Tibial nerve (tissue), 4 donors: ENCODE data around the gene UTP3. TPM values are rescaled to one million over a fixed set of nuclear protein-coding genes. Genes with fewer than 3 reads are reported as not detected.
"Not testable (repeated sequence)": the region's sequence is repeated elsewhere in the genome, so short reads cannot be mapped to it uniquely, and the experiment has no call there.

ENCODE experiments used
- DNase-seq, 2 donors: peaks; one replicate each; pipeline ENCODE4 v3.0.0-alpha.2; 2019; ENCODE audit warnings: low spot score in 2 of 2
- H3K27ac ChIP-seq, 4 donors: fragments of 200-600 bp; sonication (generic) in 3 of 4; one replicate each; pipeline ENCODE4 v1.5.1; 2017 to 2019; ENCODE audit warnings: mild to moderate bottlenecking in 1 of 4
- H3K27me3 ChIP-seq, 2 donors: fragments of 200-600 bp; sonication (generic) in 1 of 2; one replicate each; pipeline versions ENCODE4 v1.5.1 to v1.6.0; 2017 to 2019
- H3K36me3 ChIP-seq, 3 donors: fragments of 200-600 bp; sonication (generic); one replicate each; pipeline ENCODE4 v1.5.1; 2018 to 2019
- H3K4me1 ChIP-seq, 4 donors: fragments of 200-600 bp; sonication (generic) in 3 of 4; one replicate each; pipeline ENCODE4 v1.5.1; 2017 to 2019
- H3K4me3 ChIP-seq, 4 donors: fragments of 200-600 bp; sonication (generic) in 3 of 4; one replicate each; pipeline ENCODE4 v1.5.1; 2017 to 2019; ENCODE audit warnings: mild to moderate bottlenecking in 1 of 4, moderate library complexity in 1 of 4
- H3K9me3 ChIP-seq, 4 donors: fragments of 200-600 bp; sonication (generic) in 3 of 4; one replicate each; pipeline ENCODE4 v1.5.1; 2017 to 2019
- CTCF ChIP-seq, 5 experiments: fragments of 200-600 bp in 3 of 5; fragments of 450-650 bp in 2 of 5; sonication (generic) in 3 of 5; IDR thresholded peaks; one replicate each; pipeline ENCODE4 v1.5.1; 2016 to 2019; ENCODE audit warnings: antibody characterized with exemption in 5 of 5, mild to moderate bottlenecking in 3 of 5, moderate library complexity in 2 of 5
- EP300 ChIP-seq, 2 donors: sonication (generic); formaldehyde crosslinking; IDR thresholded peaks; one replicate each; pipeline ENCODE4 v1.6.1; 2017; ENCODE audit warnings: antibody characterized with exemption in 2 of 2, mild to moderate bottlenecking in 1 of 2
- POLR2A ChIP-seq, 2 donors: fragments of 450-650 bp; IDR thresholded peaks; one replicate each; pipeline ENCODE4 v1.6.1; 2017; ENCODE audit warnings: antibody characterized with exemption in 2 of 2, mild to moderate bottlenecking in 2 of 2, moderate library complexity in 2 of 2
- WGBS, 2 donors: methylation state at CpG; one replicate each; pipeline ENCODE4 v1.1.5; 2018; 5-methylcytosine and 5-hydroxymethylcytosine counted together
- total RNA-seq, 4 donors: library from RNA; depleted of rRNA; stranded (reverse); fragments of >200 nt; gene quantifications; one replicate each; pipeline ENCODE4 v1.1.0, GENCODE V29; 2016

Gene UTP3
- total RNA-seq, 4 donors from 2014 or later, result 14.3 to 19.4 (median 17.0) TPM

GRCh38 chr4:70691661-70692060 lies 3.3 kb downstream of the UTP3 start:
- Histone ChIP-seq H3K36me3 (peaks cover 0 to 34% (median 0%) of the 10 kb centered on the region in 3 donors), H3K4me3 (no peak overlapping the region), H3K27ac (no peak overlapping the region), H3K9me3 (no peaks in the 10 kb centered on the region), H3K27me3 (no peaks in the 10 kb centered on the region), H3K4me1 (peaks cover 0 to 45% (median 20%) of the 10 kb centered on the region in 4 donors)
- no peak for DNase-seq
- WGBS, 2 donors, result 68 to 89% methylated on average over 1 of the region's 1 CpG
- TF ChIP-seq CTCF (IDR thresholded peaks at IDR 0.05), result no peak
- no peak for TF ChIP-seq POLR2A (IDR thresholded peaks at IDR 0.05)
- no peak for TF ChIP-seq EP300 (IDR thresholded peaks at IDR 0.05)

- H3K27ac ChIP-seq, H3K9me3 ChIP-seq, H3K4me3 ChIP-seq, H3K27me3 ChIP-seq, DNase-seq: not testable (repeated sequence)
- H3K4me1 ChIP-seq, result peaks cover 0 to 31% (median 11%) of the 10 kb centered on the region in 4 donors
- peaks cover 0 to 34% (median 0%) of the 10 kb centered on the region in 3 donors for H3K36me3 ChIP-seq
- 94 to 96% methylated on average over 7 of the region's 7 CpGs for WGBS, 2 donors
These were observed 6.3 kb downstream of the UTP3 start for GRCh38 chr4:70694633-70695032.

GRCh38 chr4:70698435-70698834 lies 10.1 kb downstream of the UTP3 start:
- not testable (repeated sequence) for H3K9me3 ChIP-seq, H3K27ac ChIP-seq, H3K4me1 ChIP-seq, DNase-seq, H3K4me3 ChIP-seq, H3K27me3 ChIP-seq
- H3K36me3 ChIP-seq, result peaks cover 0 to 13% (median 0%) of the 10 kb centered on the region in 3 donors
- 87% methylated on average over 8 of the region's 8 CpGs for WGBS, 2 donors

GRCh38 chr4:70700712-70701111 lies 12.4 kb downstream of the UTP3 start:
- 84 to 87% methylated on average over 5 of the region's 5 CpGs for WGBS, 2 donors
- peaks cover 0 to 11% (median 4%) of the 10 kb centered on the region in 4 donors for H3K4me1 ChIP-seq

DNA sequence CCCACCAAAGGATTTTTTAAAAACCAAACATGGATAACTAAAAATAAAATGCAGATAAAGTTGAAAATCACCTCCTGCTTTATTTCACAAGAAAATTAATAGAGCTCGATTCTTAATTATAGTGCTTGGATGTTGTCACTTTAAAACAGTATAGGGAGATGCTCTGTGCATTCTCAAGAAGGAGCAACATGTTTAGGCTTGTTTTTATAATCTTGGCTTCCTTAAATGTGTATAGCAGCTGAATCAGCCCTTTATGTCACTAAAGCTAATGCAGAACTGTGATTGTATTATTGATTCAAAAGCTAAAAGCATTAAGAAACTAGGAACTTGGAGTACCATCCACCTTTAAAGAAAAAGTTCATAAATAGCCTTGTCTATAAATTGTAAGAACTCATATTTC lies 12.9 kb downstream of the UTP3 start:
- Histone ChIP-seq H3K9me3 (no peaks in the 10 kb centered on the region), H3K27me3 (no peaks in the 10 kb centered on the region), H3K4me3 (no peak overlapping the region), H3K4me1 (peaks cover 0 to 15% (median 5%) of the 10 kb centered on the region in 4 donors), H3K27ac (no peak overlapping the region), H3K36me3 (peaks cover 0 to 1% (median 0%) of the 10 kb centered on the region in 3 donors)
- WGBS, 2 donors, result 93 to 96% methylated on average over 1 of the region's 1 CpG
- TF ChIP-seq CTCF (IDR thresholded peaks at IDR 0.05) (no peak), EP300 (IDR thresholded peaks at IDR 0.05) (no peak), POLR2A (IDR thresholded peaks at IDR 0.05) (no peak)
- DNase-seq, result no peak

More at GRCh38 chr4:70700712-70701111, 12.4 kb downstream of the UTP3 start:
- no peak overlapping the region for H3K4me3 ChIP-seq
- TF ChIP-seq POLR2A (IDR thresholded peaks at IDR 0.05) (no peak), EP300 (IDR thresholded peaks at IDR 0.05) (no peak)
- H3K36me3 ChIP-seq, result peaks cover 0 to 7% (median 0%) of the 10 kb centered on the region in 3 donors
- H3K27me3 ChIP-seq, result no peaks in the 10 kb centered on the region
- no peaks in the 10 kb centered on the region for H3K9me3 ChIP-seq
- H3K27ac ChIP-seq, result no peak overlapping the region
- no peak for DNase-seq

GRCh38 chr4:70702592-70702991 lies 14.3 kb downstream of the UTP3 start:
- H3K36me3 ChIP-seq, H3K27me3 ChIP-seq, H3K4me3 ChIP-seq, H3K9me3 ChIP-seq, DNase-seq, H3K27ac ChIP-seq: not testable (repeated sequence)
- WGBS, 2 donors, result 63 to 75% methylated on average over 2 of the region's 2 CpGs
- H3K4me1 ChIP-seq, result peaks cover 0 to 27% (median 14%) of the 10 kb centered on the region in 4 donors

DNA sequence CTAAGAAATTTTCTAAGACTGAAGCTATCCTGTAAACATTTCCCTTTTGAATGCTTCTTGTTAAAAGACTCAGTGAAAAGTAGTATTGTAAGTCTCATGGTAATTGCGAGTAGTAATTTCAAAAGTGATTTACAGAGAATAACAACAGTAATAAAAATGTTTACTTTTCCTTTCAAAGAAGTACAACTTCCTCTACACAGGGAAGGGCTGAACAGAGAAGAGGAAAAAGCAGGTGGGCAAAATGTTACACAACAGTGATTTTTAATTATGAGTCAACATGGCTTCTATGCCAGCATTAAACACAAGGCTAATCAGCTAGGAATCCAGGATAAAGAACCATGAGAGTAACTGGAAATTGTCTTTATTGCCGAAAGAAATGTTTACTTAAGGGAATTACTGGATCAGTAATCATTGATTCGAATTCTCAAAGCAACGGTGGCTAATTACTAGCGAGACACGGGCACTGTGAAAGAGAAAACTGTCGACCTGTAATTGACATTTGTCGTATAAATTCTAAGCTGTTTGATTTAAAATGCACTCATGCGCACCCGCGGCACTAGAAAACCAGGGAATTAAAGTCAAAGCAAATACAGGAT lies 15.4 kb downstream of the UTP3 start:
- peak in 1 of 2 donors; percentile 23 for DNase-seq
- 2 to 4% methylated on average over 11 of the region's 11 CpGs for WGBS, 2 donors
- no peaks in the 10 kb centered on the region for H3K9me3 ChIP-seq

More for the DNA sequence above, 15.4 kb downstream of the UTP3 start:
- peak overlapping the region; percentile 62 to 85 (median 82) for H3K4me3 ChIP-seq
- peak overlapping the region; percentile 79 to 95 (median 90) for H3K27ac ChIP-seq
- TF ChIP-seq POLR2A (IDR thresholded peaks at IDR 0.05), result no peak
- H3K36me3 ChIP-seq, result no peaks in the 10 kb centered on the region
- peaks cover 0 to 30% (median 14%) of the 10 kb centered on the region in 4 donors for H3K4me1 ChIP-seq
- H3K27me3 ChIP-seq, result no peaks in the 10 kb centered on the region
